ENCODE measurements around the gene MRPL38. TPM values are rescaled to one million over a fixed set of nuclear protein-coding genes. Genes with fewer than 3 reads are reported as not detected.

Gene MRPL38
- total and polyA plus RNA-seq, 4 donors, result 23.0 to 63.9 (median 50.5) TPM

- Histone ChIP-seq H3K27ac (ENCODE audit: low read depth in 1 of 2, low read length in 2 of 2) (no peak overlapping the region), H3K9me3 (ENCODE audit: control insufficient read depth in 4 of 4, low read length in 3 of 4) (no peaks in the 10 kb centered on the region), H3K9ac (ENCODE audit: low read depth in 1 of 2, low read length in 2 of 2) (no peak overlapping the region), H3K4me3 (ENCODE audit: low read depth in 1 of 3, low read length in 3 of 3) (no peak overlapping the region), H3K27me3 (ENCODE audit: control insufficient read depth in 4 of 4, insufficient read depth in 4 of 4, low read length in 3 of 4) (no peaks in the 10 kb centered on the region), H3K4me1 (ENCODE audit: control insufficient read depth in 4 of 4, insufficient read depth in 4 of 4, low read length in 3 of 4) (no peaks in the 10 kb centered on the region), H3K36me3 (ENCODE audit: control insufficient read depth in 4 of 4, insufficient read depth in 3 of 4, low read depth in 1 of 4, low read length in 3 of 4) (no peaks in the 10 kb centered on the region)
- DNase-seq (ENCODE audit: low spot score), result no peak
- 76% methylated on average over 8 of the region's 8 CpGs for WGBS
- no peak for TF ChIP-seq TAF1 (conservative IDR thresholded peaks at IDR 0.05)
- no peak for TF ChIP-seq HNF4G (IDR thresholded peaks at IDR 0.05)
- no peak for TF ChIP-seq RXRA (IDR thresholded peaks at IDR 0.05)
- TF ChIP-seq HNF4A (conservative IDR thresholded peaks at IDR 0.05), result no peak
- TF ChIP-seq REST (IDR thresholded peaks at IDR 0.05), result no peak
- TF ChIP-seq MAX (IDR thresholded peaks at IDR 0.05), result no peak
- TF ChIP-seq, protein P1, sequence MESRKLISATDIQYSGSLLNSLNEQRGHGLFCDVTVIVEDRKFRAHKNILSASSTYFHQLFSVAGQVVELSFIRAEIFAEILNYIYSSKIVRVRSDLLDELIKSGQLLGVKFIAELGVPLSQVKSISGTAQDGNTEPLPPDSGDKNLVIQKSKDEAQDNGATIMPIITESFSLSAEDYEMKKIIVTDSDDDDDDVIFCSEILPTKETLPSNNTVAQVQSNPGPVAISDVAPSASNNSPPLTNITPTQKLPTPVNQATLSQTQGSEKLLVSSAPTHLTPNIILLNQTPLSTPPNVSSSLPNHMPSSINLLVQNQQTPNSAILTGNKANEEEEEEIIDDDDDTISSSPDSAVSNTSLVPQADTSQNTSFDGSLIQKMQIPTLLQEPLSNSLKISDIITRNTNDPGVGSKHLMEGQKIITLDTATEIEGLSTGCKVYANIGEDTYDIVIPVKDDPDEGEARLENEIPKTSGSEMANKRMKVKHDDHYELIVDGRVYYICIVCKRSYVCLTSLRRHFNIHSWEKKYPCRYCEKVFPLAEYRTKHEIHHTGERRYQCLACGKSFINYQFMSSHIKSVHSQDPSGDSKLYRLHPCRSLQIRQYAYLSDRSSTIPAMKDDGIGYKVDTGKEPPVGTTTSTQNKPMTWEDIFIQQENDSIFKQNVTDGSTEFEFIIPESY (IDR thresholded peaks at IDR 0.05), result no peak
- TF ChIP-seq YY1 (IDR thresholded peaks at IDR 0.05), result no peak
- no peak for TF ChIP-seq RAD21 (IDR thresholded peaks at IDR 0.05)
- no peak for TF ChIP-seq NR2F2 (IDR thresholded peaks at IDR 0.05)
- TF ChIP-seq EGR1 (IDR thresholded peaks at IDR 0.05; ENCODE audit: low read depth in 2 of 2), result no peak
- TF ChIP-seq ATF3 (IDR thresholded peaks at IDR 0.05), result no peak
- TF ChIP-seq FOXA1 (IDR thresholded peaks at IDR 0.05), result no peak
- TF ChIP-seq FOXA2 (IDR thresholded peaks at IDR 0.05), result no peak
- no peak for TF ChIP-seq GABPA (IDR thresholded peaks at IDR 0.05 in 1 of 2, conservative IDR thresholded peaks at IDR 0.05 in 1 of 2)
- no peak for TF ChIP-seq SP1 (IDR thresholded peaks at IDR 0.05)
These were observed 19.3 kb downstream of the MRPL38 start for GRCh38 chr17:75885431-75885830.

DNA sequence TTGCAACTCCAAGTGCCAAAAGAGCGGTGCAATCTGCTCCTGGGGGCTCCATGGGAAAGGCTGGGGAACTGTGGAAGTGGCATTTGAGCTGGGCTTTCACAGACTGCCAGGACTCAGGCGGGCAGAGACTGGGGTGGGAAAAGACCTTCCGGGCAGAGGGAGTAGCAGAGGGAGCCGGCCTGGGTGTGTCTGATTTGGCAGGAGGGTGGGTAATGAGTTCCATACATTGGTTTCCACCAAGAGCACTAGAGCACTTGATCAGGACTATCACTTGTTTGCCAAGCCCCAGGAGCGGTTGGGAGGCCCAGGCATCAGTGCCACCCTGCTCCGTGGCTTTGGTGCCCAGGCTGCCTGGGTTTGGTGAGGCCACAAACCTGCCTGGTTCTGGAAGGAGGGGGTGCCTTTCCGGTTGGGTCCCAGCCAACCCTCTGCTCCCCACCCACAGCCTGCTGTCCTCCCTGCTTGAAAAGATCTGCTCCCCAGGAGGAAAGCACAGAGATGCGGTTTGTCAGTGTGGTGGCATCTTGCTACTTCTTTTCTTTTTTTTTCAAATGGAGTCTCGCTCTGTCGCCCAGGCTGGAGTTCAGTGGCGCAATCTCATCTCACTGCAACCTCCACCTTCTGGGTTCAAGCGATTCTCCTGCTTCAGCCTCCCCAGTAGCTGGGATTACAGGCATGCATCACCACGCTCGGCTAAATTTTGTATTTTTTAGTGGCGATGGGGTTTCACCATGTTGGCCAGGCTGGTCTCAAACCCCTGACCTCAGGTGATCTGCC lies 22.8 kb downstream of the MRPL38 start:
- H3K27me3 ChIP-seq (ENCODE audit: control insufficient read depth in 4 of 4, insufficient read depth in 4 of 4, low read length in 3 of 4), result no peaks in the 10 kb centered on the region
- WGBS, result 95% methylated on average over 15 of the region's 15 CpGs
- no peak overlapping the region for H3K27ac ChIP-seq (ENCODE audit: low read depth in 1 of 2, low read length in 2 of 2)
- H3K36me3 ChIP-seq (ENCODE audit: control insufficient read depth in 4 of 4, insufficient read depth in 3 of 4, low read depth in 1 of 4, low read length in 3 of 4), result no peaks in the 10 kb centered on the region
- no peak overlapping the region for H3K9ac ChIP-seq (ENCODE audit: low read depth in 1 of 2, low read length in 2 of 2)
- no peaks in the 10 kb centered on the region for H3K9me3 ChIP-seq (ENCODE audit: control insufficient read depth in 4 of 4, low read length in 3 of 4)
- DNase-seq (ENCODE audit: low spot score), result no peak
- no peak overlapping the region for H3K4me3 ChIP-seq (ENCODE audit: low read depth in 1 of 3, low read length in 3 of 3)
- peaks cover 0 to 19% (median 9%) of the 10 kb centered on the region in 4 donors for H3K4me1 ChIP-seq (ENCODE audit: control insufficient read depth in 4 of 4, insufficient read depth in 4 of 4, low read length in 3 of 4)
- TF ChIP-seq YY1 (IDR thresholded peaks at IDR 0.05) (no peak), HNF4G (IDR thresholded peaks at IDR 0.05) (no peak), ATF3 (IDR thresholded peaks at IDR 0.05) (no peak), CTCF (IDR thresholded peaks at IDR 0.05; ENCODE audit: low read depth, low read length, missing input control) (no peak), TAF1 (conservative IDR thresholded peaks at IDR 0.05) (no peak), REST (IDR thresholded peaks at IDR 0.05) (no peak)
- TF ChIP-seq, protein P1 (IDR thresholded peaks at IDR 0.05), result no peak
